ENCODE measurements around the gene CELF2.
"Not testable (repeated sequence)": the region's sequence is repeated elsewhere in the genome, so short reads cannot be mapped to it uniquely, and the experiment has no call there.

Gene CELF2

DNA sequence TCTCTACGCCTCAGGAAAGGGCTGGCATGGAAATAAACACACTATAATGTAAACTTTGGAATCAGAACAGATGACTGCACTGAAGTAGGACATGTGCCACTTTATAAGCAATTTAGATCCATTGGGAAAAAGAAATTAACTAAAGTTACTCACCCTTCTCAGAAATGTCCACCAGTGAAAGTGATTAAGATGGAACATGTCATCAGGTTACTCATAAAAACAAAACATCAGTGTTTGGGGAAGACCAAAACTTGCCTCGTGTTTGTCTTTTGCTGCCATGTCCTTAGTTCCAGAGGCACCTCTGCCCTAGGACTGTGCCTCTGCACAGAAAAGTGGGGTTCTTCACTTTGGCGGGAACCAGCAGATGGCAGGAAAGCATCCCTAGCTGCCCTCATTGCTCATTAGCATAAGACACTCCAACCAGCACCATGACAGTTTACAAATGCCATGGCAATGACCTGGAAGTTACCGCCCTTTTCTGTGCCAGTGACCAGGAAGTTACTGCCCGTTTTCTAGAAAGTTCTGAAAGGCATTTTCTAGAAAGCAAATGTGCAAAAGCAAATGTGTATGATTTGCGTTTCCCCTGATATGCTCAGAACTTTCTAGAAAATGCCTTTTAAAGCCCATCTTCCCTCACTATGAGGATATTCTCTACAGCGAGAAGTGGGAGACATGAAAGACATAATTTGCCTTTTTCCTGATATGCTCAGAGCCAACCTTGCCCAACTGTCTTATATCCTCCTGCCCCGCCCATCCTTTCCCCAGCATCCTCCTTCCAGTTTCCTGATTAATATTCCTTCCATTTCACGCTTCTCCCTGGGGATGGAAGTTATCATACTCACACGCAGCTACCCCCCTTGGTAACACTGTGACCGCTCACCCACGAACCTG lies 335.6 kb downstream of the CELF2 start:
- no peak for DNase-seq (ENCODE audit: low spot score)

DNA sequence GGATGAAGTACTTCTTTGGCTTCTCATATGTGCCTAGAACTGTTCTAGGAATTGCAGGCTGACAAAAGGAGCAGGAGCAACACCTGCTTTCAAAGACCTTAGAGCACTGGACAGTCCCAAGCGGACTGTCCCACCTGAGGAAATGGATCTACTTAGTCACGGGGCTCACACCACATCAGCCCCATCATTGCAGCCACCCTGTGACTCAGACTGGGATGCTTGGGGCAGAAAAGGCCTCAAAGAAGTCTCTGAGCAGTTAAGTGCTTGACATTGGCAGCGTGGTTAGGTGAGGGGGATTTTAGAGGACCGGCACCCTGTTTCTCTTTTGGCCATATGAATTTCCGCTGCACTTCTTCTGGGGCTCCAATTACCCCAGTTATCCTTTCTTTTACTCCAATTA lies 337.2 kb downstream of the CELF2 start:
- no peak for DNase-seq (ENCODE audit: low spot score)

- DNase-seq (ENCODE audit: low spot score), result no peak
These were observed 337.9 kb downstream of the CELF2 start for GRCh38 chr10:11355592-11355991.

DNA sequence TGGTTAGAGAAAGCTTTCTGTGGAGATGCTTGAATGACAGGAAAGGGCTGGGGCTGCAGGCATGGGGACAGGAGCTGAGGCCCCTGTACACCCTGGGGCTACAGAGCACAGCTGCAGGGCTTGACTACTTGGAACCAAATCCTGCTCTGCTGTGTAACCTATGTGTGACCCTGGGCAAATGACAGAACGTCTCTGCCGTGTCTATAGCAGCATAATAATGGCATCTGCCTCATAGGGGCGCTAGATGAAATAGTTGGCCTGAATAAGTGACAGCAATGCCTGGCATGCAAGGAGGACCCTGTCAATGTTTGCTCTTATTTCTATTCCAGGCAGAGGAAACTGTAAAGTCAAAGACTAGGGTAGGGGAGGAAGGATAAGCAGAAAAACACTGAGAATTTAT lies 339.8 kb downstream of the CELF2 start:
- DNase-seq (ENCODE audit: low spot score), result no peak

DNA sequence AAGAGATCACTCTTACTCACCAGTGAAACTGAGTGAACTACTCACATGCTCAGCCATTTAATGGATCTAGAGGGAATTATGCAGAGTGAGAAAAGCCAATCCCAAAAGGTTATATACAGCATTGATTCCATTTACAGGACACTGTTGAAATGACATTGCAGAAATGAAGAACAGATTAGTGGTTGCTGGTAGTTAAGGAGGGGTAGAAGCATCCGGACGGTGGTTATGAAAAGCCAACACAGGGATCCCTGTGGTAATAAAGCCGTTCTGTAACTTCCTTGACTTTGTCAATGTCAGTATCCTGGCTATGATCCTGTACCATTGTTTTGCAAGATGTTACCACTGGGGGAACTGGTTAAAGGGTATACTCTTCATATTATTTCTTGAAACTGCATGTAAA lies 340.3 kb downstream of the CELF2 start:
- DNase-seq (ENCODE audit: low spot score), result no peak

- no peak for DNase-seq (ENCODE audit: low spot score)
These were observed 341.4 kb downstream of the CELF2 start for GRCh38 chr10:11358923-11359575.

DNA sequence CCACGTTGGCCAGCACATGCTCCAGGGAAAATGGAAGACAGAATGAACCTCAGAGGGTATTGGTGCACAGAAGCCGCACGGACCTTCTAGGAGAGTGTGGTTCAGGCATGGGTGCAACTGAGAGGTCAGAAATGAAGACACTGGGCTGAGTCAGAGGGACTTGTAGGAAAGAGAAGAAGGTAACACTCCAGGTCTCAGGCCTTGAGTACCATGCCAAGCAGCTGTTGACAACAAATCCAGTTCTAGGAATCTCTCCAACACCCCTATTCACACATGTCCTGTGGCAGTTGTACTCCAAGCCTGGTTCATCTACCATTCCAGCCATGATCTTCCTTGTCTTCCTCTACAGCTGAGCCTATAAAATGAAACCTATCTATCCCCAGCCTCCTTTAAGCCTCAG lies 342.2 kb downstream of the CELF2 start:
- DNase-seq (ENCODE audit: low spot score), result no peak

DNA sequence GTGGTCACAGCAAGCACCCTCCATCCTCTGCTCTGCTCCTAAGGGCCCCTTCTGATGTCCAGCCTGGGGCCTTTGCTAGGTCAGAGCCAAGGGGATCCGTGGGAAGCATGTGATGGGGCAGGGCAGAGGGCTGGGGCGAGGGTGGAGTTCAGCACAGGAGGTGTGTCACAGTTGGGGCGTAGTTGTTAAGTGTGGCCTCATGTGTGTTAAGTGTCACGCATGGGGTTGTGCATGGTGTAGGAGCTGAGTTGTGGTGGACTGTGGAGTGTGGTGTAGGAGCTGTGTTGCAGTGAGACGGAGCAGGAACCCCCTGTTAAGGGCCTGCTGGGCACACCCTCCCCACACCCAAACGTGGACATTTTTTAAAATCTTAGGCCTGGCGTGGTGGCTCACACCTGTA lies 345.8 kb downstream of the CELF2 start:
- DNase-seq (ENCODE audit: low spot score), result no peak

DNA sequence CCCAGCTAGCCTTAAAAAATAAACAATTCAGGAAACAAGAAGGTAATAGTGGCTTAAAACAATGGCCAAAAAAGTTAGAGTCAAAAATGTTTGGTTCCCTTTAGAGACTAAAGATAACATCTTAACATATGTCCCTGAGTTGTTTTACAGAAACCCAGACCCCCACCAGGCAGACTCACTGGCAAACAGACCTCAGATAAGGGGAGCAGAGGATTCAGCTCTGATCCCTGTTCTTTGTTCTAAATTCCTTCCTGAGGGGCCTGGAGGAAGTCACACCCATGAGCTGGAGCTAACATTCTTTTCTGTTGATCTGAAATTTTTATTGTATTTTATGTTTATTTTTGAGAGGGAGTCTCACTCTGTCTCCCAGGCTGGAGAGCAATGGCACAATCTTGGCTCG lies 346.6 kb downstream of the CELF2 start:
- DNase-seq (ENCODE audit: low spot score), result no peak

- DNase-seq (ENCODE audit: low spot score), result not testable (repeated sequence)
These were observed 349.2 kb downstream of the CELF2 start for GRCh38 chr10:11366889-11367288.

- no peak for DNase-seq (ENCODE audit: low spot score)
These were observed 349.8 kb downstream of the CELF2 start for GRCh38 chr10:11367505-11367904.

DNA sequence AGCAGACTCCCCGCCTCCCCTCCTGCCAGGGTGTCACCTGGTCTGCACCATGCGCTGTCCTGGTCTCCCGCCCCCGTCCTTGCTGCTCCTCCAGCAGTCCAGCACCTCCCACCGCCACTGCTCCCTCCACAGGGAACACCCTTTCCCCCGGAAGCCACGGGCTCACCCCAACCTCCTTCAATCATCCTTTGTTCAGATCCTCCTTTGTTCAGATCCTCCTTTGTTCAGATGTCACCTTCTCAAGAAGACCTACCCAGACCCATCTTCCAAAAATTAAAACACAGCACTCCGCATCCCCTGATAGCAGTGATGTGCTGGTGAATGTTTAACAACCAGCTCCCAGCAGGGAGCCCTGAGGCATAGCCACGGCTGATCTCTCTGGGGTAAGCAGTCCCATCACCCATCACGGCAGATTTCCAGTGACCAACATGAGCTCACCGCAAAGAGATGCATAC lies 356.1 kb downstream of the CELF2 start:
- no peak for DNase-seq (ENCODE audit: low spot score)

- no peak for DNase-seq (ENCODE audit: low spot score)
These were observed 359.6 kb downstream of the CELF2 start for GRCh38 chr10:11377267-11377666.

- DNase-seq (ENCODE audit: low spot score), result no peak
These were observed 361.2 kb downstream of the CELF2 start for GRCh38 chr10:11378835-11379234.

GRCh38 chr10:11379771-11380170 lies 362.1 kb downstream of the CELF2 start:
- no peak for DNase-seq (ENCODE audit: low spot score)

- DNase-seq (ENCODE audit: low spot score), result no peak
These were observed 363.4 kb downstream of the CELF2 start for GRCh38 chr10:11381023-11381422.

- no peak for DNase-seq (ENCODE audit: low spot score)
These were observed 363.8 kb downstream of the CELF2 start for GRCh38 chr10:11381511-11381910.

GRCh38 chr10:11382187-11382586 lies 364.5 kb downstream of the CELF2 start:
- no peak for DNase-seq (ENCODE audit: low spot score)

- no peak for DNase-seq (ENCODE audit: low spot score)
These were observed 368.4 kb downstream of the CELF2 start for GRCh38 chr10:11386044-11386443.

Data from germinal center (tissue), 1 donor.